Stimulated activated CD8-positive, alpha-beta memory T cell treated with anti-CD3 and anti-CD28 coated beads, Interleukin-15, amount 100 ng/mL, for 48 hours (primary cell): Measurements from ENCODE around the gene TCHHL1.

ENCODE experiments used
- DNase-seq, 2 donors: peaks; one replicate each; pipeline ENCODE4 v3.0.0-alpha.2; 2020; ENCODE audit warnings: low read depth in 2 of 2

Gene TCHHL1

DNA sequence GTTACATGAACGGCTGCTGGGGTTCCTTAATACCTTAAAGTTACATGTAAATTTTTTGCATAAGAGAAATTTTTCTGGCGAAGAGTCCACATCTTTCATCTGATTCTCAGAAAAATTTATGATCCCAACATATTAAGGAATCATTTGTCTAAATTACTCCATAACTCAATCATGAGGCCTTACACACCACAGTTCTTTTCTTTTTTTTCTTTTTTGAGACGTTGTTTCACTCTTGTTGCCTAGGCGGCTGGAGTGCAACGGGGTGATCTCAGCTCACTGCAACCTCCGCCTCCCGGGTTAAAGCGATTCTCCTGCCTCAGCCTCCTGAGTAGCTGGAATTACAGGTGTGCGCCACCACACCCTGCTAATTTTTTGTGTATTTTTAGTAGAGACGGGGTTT lies 50.0 kb downstream of the TCHHL1 start:
- DNase-seq: no peak

DNA sequence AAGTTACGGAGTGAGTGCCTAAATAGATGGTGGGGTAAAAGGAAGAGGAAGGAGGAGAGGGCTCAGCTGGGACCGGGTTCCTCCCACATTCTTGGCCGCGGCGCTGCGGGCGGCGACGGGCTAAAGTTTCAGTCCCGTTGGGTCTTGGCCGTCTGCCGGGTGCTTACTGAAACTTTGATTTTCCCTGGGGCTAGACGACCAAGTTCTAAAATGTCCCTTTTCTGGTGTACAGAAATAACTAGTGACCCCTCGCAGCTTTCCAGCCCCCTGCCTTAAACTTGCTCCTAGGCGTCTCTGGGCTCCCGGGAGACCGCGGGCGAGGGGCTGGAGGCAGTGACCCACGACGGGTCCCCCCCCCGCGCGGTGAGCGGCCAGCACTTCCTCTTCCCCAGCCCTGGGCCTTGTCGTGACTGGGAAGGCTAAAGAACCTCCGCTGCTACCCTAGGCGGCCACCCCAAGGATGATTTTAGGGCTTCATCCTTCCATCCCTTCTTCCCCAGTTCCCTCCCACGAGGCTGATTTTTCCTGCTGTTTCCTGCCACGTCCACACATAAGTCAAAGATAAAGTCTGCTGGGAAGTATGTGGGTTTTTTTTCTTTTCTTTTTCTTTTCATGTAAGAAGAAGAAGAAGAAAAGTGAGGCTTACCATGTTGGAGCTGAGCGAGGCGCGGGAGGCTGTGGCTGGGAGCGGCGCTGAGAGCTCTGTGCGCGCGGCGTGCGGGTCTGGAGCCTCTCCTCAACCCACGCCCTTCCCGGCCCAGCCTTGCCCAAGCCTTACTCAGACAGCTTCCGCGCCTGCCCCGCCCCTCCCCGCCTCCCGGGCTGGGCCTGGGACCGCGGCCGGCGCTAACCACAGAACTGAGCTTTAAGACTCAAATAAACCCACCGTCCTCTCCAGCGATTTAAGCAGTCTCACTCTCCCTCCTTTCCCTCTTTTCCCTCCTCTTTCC lies 52.3 kb downstream of the TCHHL1 start, which contains the start of gene S100A11:
Gene S100A11 (minus strand): TSS at position 738 of the 950 bp plus-strand sequence. CDS start 89 bp downstream, at position 649.
- peak; percentile 77 to 79 for DNase-seq

DNA sequence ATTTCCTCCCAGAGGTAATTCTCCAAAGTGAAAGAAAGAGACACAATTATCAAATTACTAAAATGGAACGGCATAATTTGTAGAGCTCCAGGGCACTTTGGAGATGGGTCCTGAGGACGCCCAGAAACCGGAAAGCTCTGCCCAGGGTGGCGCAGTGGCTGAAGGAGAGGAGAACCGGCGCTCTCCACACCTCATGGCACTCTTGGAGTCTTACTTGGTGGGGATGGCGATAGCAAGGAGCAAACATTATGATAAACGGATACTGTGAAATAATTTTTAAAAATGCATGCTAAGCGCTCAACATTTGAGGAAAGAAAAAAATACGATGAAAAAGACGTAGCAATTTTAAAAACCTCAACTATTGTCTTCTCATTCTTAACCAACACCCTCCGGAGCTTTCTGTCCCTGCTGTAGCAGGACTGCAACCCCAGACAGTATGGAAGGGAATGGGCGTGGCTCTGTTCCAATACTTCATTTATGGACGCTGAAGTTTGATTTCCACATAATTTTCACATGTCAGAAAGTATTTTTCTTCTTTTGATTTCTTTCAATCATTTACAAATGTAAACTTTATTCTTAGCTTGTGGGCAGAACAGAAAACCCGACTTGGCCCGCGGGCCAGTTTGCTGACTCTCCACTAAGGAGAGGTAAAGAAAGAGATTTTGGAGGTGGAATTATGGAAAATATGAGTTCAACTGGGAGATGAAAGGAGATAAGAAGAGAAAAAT lies 53.2 kb downstream of the TCHHL1 start:
- DNase-seq: no peak

DNA sequence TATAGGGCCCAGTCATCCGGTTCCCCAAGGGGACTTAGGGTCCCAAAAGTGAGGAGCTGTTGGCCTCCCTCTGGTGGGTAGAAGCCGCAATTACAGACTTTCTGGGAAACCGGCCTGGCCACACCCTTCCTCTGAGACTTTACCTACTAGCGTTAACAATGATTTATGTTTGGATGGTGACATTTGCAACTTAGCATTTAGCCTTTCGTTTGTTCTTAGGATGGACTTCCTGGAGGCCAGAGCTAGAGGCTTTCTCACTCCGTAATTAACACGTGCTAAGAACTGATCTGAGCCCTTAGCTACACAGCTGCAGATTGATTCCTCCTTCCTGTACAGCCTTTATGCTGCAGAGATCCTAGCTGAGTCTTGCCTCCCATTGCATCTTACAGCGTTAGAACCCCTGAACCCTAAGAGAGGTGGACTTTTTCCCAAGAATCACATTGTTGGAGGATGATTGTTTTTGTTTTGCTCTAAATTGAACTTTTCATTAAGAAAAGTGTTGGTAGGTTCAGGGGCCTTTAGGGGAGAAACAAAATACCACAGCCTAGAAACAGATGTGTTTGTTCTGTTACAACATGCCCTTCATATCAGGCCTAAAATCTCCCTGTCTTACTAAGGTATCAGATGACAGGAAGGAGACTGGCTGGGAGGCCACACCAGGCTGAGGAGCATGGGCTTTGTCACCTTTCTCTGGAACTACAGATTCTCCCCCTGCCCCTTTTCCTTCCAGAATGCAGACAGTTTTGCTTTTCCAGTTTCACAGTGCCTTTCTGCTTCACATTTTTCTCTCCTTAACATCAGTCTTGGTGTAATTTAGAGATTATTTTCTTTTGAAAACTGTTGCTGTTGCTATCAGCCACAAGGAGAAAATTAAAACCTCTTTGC lies 54.0 kb downstream of the TCHHL1 start:
- peak; percentile 53 to 55 for DNase-seq

DNA sequence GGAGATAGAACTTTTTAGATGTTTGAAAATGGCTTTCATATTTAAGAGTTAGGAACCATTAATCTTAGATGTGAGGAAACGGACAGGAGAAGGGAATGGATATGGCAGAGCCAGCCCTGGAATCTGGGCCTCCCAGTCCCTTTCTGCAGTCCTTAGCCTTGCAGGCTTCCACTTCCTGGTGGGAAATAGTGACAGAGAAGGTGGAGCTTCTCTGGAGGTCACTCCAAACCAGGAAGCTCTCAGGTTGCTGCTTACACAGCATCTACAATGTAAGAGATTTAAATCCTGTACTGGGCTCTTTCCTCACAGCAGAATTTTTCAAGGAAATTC lies 54.6 kb downstream of the TCHHL1 start:
- no peak for DNase-seq
